ENCODE measurements around the gene BCAN. TPM values are rescaled to one million over a fixed set of nuclear protein-coding genes. Genes with fewer than 3 reads are reported as not detected.

Gene BCAN
- total RNA-seq, 4 donors from 2014 or later = 21.9 to 50.1 (median 26.0) TPM

GRCh38 chr1:156612666-156613065 is 29.3 kb upstream of the BCAN start:
- no peak overlapping the region for H3K4me3 ChIP-seq (ENCODE audit: low read depth, poor library complexity, severe bottlenecking)
- intact Hi-C loops (cut with DNase I; ENCODE audit: low total_unique reads) = no loop called here
- TF ChIP-seq CTCF (IDR thresholded peaks at IDR 0.05) = no peak
- no peak for TF ChIP-seq POLR2A (IDR thresholded peaks at IDR 0.05)
- no peak for DNase-seq (ENCODE audit: low spot score in 2 of 2)
- 63 to 65% methylated on average over 3 of the region's 3 CpGs for WGBS, 2 donors

GRCh38 chr1:156615946-156616345 is 26.0 kb upstream of the BCAN start:
- WGBS, 2 donors = 43 to 67% methylated on average over 4 of the region's 4 CpGs
- no peak for TF ChIP-seq CTCF (IDR thresholded peaks at IDR 0.05)
- no peak for TF ChIP-seq POLR2A (IDR thresholded peaks at IDR 0.05)
- no peak overlapping the region for H3K4me3 ChIP-seq (ENCODE audit: low read depth, poor library complexity, severe bottlenecking)
- DNase-seq (ENCODE audit: low spot score in 2 of 2) = no peak
- intact Hi-C loops (cut with DNase I; ENCODE audit: low total_unique reads) = no loop called here

- TF ChIP-seq POLR2A (IDR thresholded peaks at IDR 0.05) (no peak), CTCF (IDR thresholded peaks at IDR 0.05) (no peak)
- DNase-seq (ENCODE audit: low spot score in 2 of 2) = no peak
- intact Hi-C loops (cut with DNase I; ENCODE audit: low total_unique reads) = no loop called here
- no peak overlapping the region for H3K4me3 ChIP-seq (ENCODE audit: low read depth, poor library complexity, severe bottlenecking)
- 13 to 18% methylated on average over 5 of the region's 5 CpGs for WGBS, 2 donors
These were observed 25.5 kb upstream of the BCAN start for GRCh38 chr1:156616463-156616862.

GRCh38 chr1:156618853-156619581 is 22.9 kb upstream of the BCAN start, which contains the start of gene HAPLN2:
TSS of gene HAPLN2 (plus strand) at chr1:156619415. CDS start at chr1:156623491, 4,076 bp downstream.
- DNase-seq (ENCODE audit: low spot score in 2 of 2) = no peak
- 11 to 14% methylated on average over 7 of the region's 7 CpGs for WGBS, 2 donors
- no peak for TF ChIP-seq POLR2A (IDR thresholded peaks at IDR 0.05)
- TF ChIP-seq CTCF (IDR thresholded peaks at IDR 0.05) = no peak
- H3K4me3 ChIP-seq (ENCODE audit: low read depth, poor library complexity, severe bottlenecking) = no peak within 1 kb of the TSS
- intact Hi-C loops (cut with DNase I; ENCODE audit: low total_unique reads) = no loop called here

GRCh38 chr1:156619582-156619955 is 22.3 kb upstream of the BCAN start:
- 26 to 34% methylated on average over 6 of the region's 6 CpGs for WGBS, 2 donors
- no peak for TF ChIP-seq CTCF (IDR thresholded peaks at IDR 0.05)
- no peak for TF ChIP-seq POLR2A (IDR thresholded peaks at IDR 0.05)

More at GRCh38 chr1:156619582-156619955, 22.3 kb upstream of the BCAN start:
- intact Hi-C loops (cut with DNase I; ENCODE audit: low total_unique reads) = no loop called here
- no peak for DNase-seq (ENCODE audit: low spot score in 2 of 2)
- no peak overlapping the region for H3K4me3 ChIP-seq (ENCODE audit: low read depth, poor library complexity, severe bottlenecking)

All from lower leg skin (tissue), 4 donors.